NCI-H128 (cell line): ENCODE measurements around the gene TMEM266.

ENCODE experiments used
- DNase-seq: peaks from one replicate; lab custom pipeline; 2025; ENCODE audit not compliant: unreplicated experiment; lab: John Stamatoyannopoulos, UW

TMEM266 gene

GRCh38 chr15:76065793-76066192, 6.0 kb downstream of the TMEM266 start:
- no peak for DNase-seq

GRCh38 chr15:76070192-76070591, 10.4 kb downstream of the TMEM266 start:
- DNase-seq, result no peak

- no peak for DNase-seq
Measured at GRCh38 chr15:76070921-76071635, 11.3 kb downstream of the TMEM266 start.

- no peak for DNase-seq
Measured at GRCh38 chr15:76071806-76072205, 12.0 kb downstream of the TMEM266 start.

- no peak for DNase-seq
Measured at GRCh38 chr15:76073554-76073953, 13.8 kb downstream of the TMEM266 start.

- DNase-seq, result no peak
Measured at GRCh38 chr15:76075046-76075445, 15.3 kb downstream of the TMEM266 start.

- DNase-seq, result no peak
Measured at GRCh38 chr15:76078285-76078877, 18.6 kb downstream of the TMEM266 start.

- no peak for DNase-seq
Measured at GRCh38 chr15:76084256-76084655, 24.5 kb downstream of the TMEM266 start.

GRCh38 chr15:76098685-76099084, 38.9 kb downstream of the TMEM266 start:
- no peak for DNase-seq

GRCh38 chr15:76099388-76099787, 39.6 kb downstream of the TMEM266 start:
- DNase-seq, result no peak

- no peak for DNase-seq
Measured at GRCh38 chr15:76100361-76100760, 40.6 kb downstream of the TMEM266 start.

- DNase-seq, result no peak
Measured at GRCh38 chr15:76101655-76102054, 41.9 kb downstream of the TMEM266 start.

GRCh38 chr15:76105391-76105790, 45.6 kb downstream of the TMEM266 start:
- DNase-seq, result no peak

- no peak for DNase-seq
Measured at GRCh38 chr15:76105911-76106310, 46.1 kb downstream of the TMEM266 start.

- DNase-seq, result no peak
Measured at GRCh38 chr15:76107169-76107568, 47.4 kb downstream of the TMEM266 start.

GRCh38 chr15:76108021-76108723, 48.4 kb downstream of the TMEM266 start:
- no peak for DNase-seq

- no peak for DNase-seq
Measured at GRCh38 chr15:76109046-76109445, 49.3 kb downstream of the TMEM266 start.

- DNase-seq, result no peak
Measured at GRCh38 chr15:76114561-76114960, 54.8 kb downstream of the TMEM266 start.

- no peak for DNase-seq
Measured at GRCh38 chr15:76116138-76116885, 56.5 kb downstream of the TMEM266 start.

GRCh38 chr15:76117181-76117580, 57.4 kb downstream of the TMEM266 start:
- no peak for DNase-seq

- no peak for DNase-seq
Measured at GRCh38 chr15:76118767-76119166, 59.0 kb downstream of the TMEM266 start.

- DNase-seq, result no peak
Measured at GRCh38 chr15:76123031-76123430, 63.2 kb downstream of the TMEM266 start.
